Omental fat pad (tissue), 4 donors: ENCODE data around the gene APRT. TPM values are rescaled to one million over a fixed set of nuclear protein-coding genes. Genes with fewer than 3 reads are reported as not detected.

Experiments
- ATAC-seq: fragments of 150-250 bp; one replicate; pipeline ENCODE4 v1.9.1; 2016; ENCODE audit warnings: mild to moderate bottlenecking, moderate library complexity; ENCODE audit not compliant: low FRiP score
- DNase-seq: peaks from one replicate; pipeline ENCODE4 v3.0.0-alpha.2; 2019; ENCODE audit warnings: low spot score
- CTCF ChIP-seq, 3 donors: fragments of 450-650 bp; IDR thresholded peaks; one replicate each; pipeline ENCODE4 v1.5.1; 2016 to 2017; ENCODE audit warnings: antibody characterized with exemption in 3 of 3, mild to moderate bottlenecking in 3 of 3, moderate library complexity in 2 of 3
- total RNA-seq, 4 donors: library from RNA; depleted of rRNA; stranded (reverse); fragments of >200 nt; gene quantifications; one replicate each; pipeline ENCODE4 v1.1.0, GENCODE V29; 2016

Gene APRT
- total RNA-seq, 4 donors from 2014 or later: 94.4 to 127 (median 115) TPM

DNA sequence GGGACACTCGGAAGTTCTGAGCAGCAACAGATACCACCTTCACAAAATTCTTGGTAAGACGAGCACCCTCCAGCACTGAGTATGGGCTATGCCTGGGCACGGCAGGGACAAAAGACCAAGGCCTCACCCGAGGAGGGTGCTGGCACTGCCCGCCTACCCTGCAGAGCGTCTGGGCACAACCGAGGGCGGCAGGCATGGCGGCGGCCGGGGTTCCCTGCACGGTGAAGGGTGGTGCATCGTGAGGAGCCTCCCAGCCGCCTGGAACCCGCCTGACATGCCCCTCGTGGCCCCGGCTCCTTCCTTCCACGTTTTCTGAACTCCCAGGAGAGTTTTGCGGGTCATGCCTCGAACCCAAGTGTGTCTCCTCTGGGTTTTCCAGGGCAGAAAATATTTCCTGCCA is 26.1 kb upstream of the APRT start:
- DNase-seq (no peak), ATAC-seq (no peak)
- no peak for TF ChIP-seq CTCF (IDR thresholded peaks at IDR 0.05)

GRCh38 chr16:88836791-88837190 is 25.1 kb upstream of the APRT start:
- no peak for DNase-seq
- TF ChIP-seq CTCF (IDR thresholded peaks at IDR 0.05): no peak
- ATAC-seq: no peak

DNA sequence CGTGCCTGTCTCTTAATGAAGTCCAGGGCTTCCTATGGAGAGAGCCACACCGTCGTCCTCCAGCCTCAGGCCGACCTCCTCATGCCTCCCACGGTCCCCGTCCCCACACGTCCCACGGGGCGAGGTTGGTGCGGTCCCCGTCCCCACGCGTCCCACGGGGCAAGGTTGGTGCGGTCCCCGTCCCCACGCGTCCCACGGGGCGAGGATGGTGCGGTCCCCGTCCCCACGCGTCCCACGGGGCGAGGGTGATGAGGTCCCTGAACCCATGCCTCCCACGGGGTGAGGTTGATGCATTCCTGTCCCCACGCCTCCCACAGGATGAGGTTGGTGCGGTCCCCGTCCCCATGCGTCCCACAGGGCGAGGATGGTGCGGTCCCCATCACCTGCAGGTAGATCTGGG is 24.1 kb upstream of the APRT start:
- no peak for TF ChIP-seq CTCF (IDR thresholded peaks at IDR 0.05)
- ATAC-seq (no peak), DNase-seq (no peak)

DNA sequence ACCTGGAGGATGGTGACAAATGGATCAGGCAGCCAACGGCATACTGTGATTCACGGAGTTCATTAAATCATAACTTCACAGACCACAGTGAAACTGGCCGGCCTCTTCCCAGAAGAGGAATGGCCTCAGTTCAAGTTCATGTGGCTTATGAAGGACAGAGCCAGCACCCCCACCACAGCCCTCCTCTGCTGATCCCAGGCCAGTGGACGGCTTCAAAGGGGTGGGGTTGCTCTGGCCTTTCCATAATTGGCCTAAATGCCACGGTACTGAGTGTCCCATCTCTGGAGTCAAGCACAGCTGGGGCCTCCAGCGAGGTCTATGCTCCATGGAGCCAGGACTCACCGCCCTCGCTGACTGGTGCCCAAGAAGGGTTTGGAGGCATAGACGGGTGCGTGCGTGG is 23.7 kb upstream of the APRT start:
- DNase-seq: no peak
- no peak for TF ChIP-seq CTCF (IDR thresholded peaks at IDR 0.05)
- no peak for ATAC-seq

- ATAC-seq (no peak), DNase-seq (no peak)
- no peak for TF ChIP-seq CTCF (IDR thresholded peaks at IDR 0.05)
These were observed 22.9 kb upstream of the APRT start for GRCh38 chr16:88834670-88835069.

DNA sequence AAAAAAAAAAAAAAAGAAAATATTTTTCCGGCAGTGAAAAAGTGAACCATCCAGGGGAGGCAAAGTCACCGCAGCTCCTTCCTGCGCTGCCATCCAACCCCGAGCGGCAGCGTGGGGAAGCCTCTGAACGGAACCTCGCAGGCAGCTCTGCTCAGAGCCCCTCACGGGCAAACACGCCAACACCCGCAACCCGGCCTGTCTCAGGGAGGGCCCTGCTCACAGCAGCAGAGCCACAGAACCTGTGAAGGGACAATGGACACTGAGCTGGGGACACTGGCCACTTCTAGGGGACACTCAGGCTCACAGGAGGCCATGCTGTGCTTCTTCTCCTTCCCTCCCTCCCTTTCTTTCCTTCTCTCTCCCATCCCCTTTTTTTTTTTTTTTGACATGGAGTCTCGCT is 21.4 kb upstream of the APRT start:
- TF ChIP-seq CTCF (IDR thresholded peaks at IDR 0.05): no peak
- no peak for ATAC-seq
- no peak for DNase-seq

DNA sequence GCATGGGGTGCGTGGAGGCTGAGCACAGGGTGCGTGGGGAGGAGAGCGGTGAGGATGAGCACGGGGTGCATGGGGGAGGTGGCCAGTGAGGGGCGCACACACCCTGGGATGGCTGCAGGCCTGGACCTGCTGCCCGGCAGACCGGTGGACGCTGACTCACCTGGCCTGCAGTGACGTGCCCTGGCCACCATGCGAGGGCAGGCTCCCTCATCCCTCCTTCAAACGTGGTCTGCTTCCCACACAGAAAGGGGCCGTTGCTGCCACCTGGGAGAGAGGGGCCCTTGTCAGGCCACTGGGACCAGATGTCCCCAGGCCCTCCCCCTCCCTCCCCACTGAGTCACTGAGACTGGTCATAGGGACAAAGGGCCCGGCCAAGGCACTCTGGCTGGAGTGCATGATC is 20.1 kb upstream of the APRT start:
- no peak for TF ChIP-seq CTCF (IDR thresholded peaks at IDR 0.05)
- no peak for DNase-seq
- ATAC-seq: no peak
